HG03520 (cell line): Measurements from ENCODE around the gene RNF13.
A peak's percentile ranks its signal among the peaks of the same experiment; 100 is the strongest.
"Not testable (repeated sequence)": the region's sequence is repeated elsewhere in the genome, so short reads cannot be mapped to it uniquely, and the experiment has no call there.

Experiments used
- ATAC-seq: cut with Tn5 transposase; IDR thresholded peaks from one replicate; pipeline ENCODE4 v1.9.1; 2021; ENCODE audit warnings: mild to moderate bottlenecking, moderate library complexity; ENCODE audit not compliant: unreplicated experiment

The RNF13 gene

DNA sequence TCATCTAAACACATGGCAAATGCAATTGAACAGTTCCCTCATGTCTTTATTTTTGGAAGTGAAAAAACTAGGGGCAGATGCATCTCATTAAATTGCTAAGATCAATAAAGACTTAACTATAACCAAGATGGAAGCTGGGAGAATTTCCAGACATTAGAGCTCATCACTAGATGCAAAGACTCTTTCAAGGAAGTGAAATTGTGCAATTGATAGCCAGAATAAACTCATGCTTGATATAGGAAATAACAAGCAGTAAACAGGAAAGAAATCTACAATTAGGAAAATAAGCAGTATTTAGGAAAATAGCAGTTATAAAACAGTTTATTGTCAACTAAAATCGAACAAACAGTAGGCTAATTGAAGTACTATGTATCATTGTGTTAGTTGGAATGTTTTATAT, 11.8 kb upstream of the RNF13 start:
- ATAC-seq: no peak

DNA sequence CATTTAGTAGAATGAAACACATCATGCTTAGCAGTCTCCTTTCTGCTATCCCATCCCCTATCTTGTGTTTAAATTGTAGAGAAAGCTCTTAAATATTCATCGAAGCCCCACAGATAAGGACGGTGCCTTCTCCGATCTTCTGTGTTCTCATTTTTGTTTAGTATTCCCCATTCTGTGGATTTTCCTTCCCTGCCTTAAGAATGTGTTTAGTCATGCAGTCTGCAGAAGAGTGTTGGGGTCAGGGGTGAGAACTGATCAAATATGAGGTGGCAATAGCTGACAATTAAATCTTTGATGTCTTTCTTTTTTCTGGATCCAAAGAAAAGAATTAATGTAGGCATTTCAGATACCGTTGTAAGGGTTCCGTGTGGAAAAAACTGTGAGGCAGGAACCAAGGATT, 11.4 kb upstream of the RNF13 start:
- no peak for ATAC-seq

DNA sequence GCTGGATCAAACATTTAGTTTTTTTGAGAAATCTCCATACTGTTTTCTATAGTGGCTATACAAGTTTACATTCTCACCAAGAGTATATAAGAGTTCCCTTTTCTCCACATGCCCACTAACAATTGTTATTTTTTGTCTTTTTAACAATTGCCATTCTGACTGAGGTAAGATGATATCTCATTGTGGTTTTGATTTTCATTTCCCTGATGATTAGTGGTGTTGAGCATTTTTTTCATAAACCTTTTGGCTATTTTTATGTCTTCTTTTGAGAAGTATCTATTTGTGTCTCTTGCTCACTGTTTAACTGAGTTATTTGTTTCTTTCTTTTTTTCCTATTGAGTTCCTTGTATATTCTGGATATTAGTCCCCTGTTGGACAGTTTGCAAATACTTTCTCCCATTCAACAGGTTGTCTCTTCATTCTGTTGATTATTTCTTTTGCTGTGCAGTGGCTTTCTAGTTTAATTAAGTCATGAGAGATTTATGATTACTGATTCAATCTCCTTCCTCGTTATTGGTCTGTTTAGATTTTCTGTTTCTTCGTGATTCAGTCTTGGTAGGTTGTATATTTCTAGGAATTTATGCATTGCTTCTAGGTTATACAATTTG, 6.7 kb upstream of the RNF13 start:
- no peak for ATAC-seq

DNA sequence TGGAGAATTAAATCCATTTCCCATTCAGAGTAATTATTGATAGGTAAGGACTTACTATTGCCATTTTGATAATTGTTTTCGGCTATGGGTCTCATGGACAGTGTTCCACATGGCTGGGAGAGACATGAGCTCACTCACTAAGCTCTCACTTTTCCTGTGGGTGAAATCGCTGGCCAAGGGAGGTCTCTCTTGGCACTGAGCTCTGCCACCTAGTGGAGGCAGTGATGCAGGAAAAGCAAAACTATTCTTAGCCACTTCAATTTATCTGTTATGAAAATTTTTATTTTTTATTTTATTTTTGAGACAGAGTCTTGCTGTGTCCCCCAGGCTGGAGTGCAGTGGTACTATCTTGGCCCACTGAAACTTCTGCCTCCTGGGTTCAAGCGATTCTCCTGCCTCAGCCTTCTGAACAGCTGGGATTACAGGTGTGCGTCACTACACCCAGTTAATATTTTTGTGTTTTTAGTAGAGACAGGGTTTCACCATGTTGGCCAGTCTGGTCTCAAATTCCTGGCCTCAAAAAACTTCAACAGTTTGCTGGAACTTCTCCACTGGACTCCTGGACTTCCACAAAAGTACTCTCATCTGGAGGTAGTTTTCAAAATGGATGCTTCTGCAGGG, 4.7 kb upstream of the RNF13 start:
- ATAC-seq: no peak

DNA sequence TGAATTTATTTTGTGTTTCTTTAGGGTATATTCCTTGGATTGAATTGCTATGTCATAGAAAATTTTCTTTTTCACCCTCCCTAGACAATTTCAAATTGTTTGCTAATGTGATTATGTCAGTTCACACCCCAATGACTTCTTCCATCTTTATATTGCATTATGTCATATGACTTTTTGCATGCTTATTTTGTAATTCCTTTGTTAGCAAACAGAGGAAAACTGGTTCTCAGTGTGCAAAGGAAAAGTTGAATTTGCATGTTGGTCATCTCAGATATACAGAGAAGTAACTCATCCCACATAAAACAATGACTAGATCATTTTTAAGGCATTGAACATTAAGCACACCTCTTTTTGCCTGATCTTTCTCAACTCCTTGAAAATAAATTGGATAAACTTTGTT, 3.3 kb upstream of the RNF13 start:
- no peak for ATAC-seq

DNA sequence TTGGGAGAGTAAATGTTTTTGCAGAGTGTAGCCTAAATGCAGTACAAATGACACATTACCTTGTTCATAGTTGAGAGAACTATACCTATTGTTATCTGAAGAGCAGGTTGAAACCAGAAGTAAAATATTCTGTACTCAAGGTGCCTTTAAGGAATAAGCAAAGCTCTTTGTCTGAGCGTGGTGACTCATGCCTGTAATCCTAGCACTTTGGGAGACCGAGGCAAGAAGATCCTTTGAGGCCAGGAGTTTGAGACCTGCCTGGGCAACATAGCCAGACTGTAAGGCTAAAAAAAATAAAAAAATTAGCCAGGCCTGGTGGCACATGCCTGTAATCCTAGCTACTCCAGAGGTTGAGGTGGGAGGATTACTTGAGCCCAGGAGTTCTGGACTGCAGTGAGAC, 2.2 kb upstream of the RNF13 start:
- ATAC-seq: no peak

DNA sequence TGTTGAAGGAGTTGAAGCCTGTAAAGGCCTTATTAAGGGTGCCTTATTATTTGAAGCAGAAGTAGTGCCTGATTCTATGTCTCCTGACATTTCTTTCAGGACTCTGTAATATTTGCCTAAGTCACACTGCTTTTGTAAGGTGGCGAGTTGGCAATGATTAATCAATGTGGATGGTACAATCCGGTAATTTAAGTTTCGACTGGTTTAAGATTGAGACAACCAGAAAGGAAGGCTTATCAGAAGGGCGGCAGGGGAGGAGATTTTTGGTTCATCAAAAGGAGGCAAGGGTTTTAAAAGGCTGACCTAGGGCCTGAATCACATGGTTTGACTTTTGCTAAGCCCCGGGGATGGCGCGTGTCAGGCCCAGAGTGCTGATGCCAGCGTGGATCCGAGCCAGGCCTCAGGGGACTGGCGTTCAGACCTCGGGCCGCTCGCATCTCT, 830 bp upstream of the RNF13 start:
- ATAC-seq: no peak

DNA sequence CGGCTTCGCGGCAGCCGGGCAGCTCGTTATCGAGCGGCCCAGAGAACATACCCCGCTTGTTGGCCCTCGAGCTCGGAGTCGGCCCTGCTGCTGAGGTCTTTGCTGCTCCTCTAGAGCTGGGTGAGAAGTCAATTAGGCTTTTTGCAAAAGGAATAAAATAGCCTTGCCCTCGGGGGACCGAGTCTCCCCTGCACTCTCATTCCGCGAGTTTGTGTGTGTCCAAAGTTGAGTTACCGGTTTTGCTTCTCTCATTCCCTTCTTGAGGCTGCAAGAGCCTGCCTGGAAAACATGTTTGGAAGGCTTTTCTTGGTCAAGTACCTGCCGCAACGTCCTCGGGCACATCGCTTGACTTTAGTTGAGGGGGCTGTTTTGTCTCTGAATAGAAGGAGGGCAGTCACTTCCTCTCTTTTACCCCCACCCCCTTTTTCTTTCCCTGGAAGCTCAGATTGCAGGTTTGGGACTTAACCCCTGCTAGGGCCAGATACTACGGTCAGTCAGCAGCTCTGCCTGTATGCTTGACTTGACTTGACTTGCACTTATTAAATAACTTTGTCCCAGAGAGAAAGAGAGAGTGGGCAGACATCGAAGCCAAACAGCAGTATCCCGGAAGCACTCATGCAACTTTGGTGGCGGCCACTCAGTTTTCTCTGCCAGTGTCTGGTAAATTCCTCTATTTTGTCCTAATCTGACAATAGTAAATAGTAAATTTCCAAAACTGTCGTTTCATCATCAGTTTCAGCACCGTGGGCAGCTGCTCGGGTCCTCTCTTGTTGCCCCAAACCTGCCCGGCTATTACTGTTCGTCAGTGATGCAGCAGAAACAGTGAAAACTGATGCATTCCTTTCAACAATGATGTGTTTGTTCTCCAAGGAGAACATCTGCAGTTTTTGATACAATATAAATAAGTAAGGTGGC, 609 bp downstream of the RNF13 start:
- ATAC-seq: peak; percentile 18

DNA sequence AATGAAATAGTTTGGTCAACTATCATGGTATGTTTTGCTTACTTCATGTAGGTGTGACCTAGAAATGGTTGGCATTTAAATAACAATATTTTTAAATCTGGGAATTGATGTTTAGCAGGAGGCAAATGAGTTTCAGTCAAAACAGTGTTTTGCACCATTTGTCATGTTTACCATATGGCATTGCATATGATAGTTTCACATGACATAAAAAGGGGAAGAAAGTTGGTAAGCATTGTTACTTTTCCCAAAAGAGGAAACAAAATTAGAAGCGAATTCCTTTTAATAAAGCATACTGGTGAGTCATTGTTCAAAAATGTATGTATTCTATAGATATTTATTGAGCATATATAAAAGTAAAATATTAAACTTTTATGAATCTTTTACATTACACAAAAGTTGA, 2.3 kb downstream of the RNF13 start:
- no peak for ATAC-seq

DNA sequence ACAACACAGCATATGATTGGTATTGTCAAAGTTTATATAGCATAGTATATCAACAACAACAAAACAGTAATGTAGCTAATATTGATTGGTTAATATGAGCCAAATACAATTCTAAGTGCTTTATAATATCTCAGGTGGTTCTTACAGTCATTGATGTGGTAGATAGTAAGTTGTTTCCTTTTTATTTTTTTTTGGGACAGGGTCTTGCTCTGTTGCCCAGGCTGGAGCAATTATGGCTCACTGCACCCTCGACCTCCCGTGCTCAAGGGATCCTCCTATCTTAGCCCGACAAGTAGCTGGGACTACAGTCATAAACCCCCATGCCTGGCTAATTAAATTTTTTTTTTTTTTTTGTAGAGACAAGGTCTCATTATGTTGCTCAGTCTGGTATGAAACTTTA, 2.7 kb downstream of the RNF13 start:
- ATAC-seq: no peak

DNA sequence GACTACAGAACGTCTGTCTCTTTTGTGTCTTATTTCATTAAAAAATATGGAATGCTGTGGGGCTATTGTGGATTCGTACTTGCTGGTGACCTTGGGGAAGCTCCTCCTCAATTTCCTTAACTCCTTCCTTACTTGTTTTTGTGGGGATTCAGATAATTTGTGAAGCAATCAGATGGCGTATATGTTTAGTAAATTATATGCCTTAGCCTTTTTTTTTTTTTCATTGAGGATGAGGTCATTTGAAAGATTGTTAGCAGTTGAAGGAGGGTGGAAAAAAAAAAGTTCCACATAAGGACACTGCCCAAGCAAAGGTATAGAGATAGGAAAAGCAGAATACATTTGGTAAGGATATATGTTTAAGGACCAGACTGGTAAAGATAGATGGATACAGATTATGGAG, 3.3 kb downstream of the RNF13 start:
- no peak for ATAC-seq

DNA sequence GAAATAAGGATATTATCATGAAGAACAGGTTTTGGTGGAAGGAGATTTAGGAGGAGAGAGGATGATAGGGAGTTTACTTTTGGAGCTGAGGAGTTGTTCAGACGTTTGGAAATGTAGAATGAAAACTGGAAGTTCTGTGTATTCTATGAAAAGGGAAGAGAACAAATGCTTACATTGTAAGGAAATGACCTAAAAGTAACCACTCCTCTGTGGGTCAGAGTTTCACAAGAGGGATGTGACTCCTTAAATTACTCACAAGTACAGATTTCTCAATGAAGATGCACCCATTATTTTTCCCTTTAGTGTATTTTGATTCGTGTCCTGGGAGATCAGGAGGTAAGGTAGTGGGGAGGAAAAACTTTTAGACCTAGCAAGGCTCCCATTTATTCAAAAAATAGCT, 4.0 kb downstream of the RNF13 start:
- no peak for ATAC-seq

DNA sequence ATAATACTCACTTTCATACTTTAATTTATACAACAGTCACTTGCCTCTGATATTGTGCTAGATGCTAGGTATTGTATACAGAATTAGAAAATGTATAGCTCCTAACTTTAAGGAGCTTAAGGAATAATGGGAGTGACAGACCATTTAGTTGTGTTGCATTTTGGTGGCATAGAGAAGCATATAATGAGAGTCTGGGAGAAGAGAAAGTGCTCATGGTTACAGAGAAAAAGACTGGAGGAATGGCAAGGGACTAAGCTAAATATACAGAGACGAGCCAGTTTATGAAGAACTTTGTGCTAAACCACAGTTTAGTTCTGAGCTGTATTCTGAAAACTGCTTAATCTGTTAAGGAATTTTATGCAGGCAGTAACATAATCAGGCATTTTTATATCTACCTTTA, 6.4 kb downstream of the RNF13 start:
- no peak for ATAC-seq

DNA sequence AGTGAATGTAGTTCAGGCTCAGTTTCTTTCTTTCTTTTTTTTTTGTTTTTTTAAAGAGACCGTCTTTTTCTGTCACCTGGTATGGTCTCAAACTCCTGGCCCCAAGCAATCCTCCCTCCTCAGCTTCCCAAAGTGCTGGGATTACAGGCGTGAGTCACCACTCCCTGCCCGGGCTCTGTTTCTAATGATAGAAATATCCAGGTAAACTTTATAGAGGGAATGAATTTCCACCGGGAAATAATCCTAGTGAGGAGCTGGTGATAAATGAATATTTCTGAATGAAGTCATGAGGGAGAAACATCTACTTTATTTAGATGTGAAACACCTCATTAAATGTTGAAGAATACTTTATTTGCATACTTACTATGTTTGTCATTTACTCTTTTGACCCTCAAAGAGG, 7.2 kb downstream of the RNF13 start:
- ATAC-seq: no peak

DNA sequence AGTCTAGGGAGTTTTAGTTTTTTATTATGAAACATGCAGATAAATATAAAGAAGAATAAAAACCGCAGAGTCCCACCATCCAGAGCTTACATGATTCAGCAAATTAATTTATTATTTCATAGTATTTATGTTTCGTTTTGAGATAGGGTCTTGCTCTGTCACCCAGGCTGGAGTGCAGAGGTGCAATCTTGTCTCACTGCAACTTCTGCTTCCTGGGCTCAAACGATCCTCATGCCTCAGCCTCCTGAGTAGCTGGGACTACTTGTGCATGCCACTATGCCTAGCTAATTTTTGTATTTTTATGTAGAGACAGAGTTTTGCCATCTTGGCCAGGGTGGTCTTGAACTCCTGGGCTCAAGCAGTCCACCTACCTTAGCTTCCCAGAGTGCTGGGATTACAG, 13.6 kb downstream of the RNF13 start:
- ATAC-seq: no peak

DNA sequence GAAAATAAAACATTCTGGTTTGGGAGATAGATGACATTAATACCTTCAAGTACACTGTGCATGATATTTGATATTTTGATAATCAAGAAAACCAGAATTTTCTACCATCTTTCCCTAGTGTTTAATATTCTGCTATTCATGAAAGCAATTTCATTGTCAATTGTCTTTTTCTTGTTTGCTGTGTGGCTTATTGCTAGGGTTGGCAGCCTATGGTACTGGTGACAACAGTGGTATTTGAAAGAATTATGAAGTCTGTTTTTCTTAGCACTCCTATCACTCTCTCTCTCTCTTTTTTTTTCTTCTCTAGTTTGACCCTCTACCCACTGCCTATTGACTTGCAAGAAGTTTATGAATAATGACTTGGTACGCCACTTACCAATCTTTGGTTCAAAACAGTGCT, 15.4 kb downstream of the RNF13 start:
- ATAC-seq: no peak

DNA sequence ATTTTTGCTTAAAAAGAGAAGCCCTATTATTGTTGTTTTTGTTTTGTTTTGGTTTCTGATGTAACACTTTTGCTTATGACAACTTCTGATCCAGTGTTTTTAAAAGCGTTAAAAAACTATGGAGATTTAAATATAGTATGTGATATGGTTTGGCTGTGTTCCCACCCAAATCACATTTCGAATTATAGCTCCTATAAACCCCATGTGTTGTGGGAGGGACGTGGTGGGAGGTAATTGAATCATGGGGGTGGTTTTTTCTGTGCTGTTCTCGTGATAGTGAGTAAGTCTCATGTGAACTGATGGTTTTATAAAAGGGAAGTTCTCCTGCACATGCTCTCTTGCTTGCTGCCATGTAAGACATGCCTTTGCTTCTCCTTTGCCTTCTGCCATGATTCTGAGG, 16.6 kb downstream of the RNF13 start:
- ATAC-seq: not testable (repeated sequence)

DNA sequence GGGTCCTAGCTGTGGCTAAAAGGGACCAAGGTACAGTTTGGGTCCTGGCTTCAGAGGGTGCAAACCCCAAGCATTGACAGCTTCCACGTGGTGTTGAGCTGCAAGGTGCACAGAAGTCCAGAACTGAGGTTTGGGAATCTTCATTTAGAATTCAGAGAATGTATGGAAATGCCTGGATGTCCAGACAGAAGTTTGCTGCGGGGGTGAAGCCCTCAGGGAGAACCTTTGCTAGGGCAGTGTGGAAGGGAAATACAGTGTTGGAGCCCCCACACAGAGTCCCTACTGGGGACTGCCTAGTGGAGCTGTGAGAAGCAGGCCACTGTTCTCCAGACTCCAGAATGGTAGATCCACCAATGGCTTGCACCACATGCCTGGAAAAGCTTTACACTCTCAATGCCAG, 17.9 kb downstream of the RNF13 start:
- no peak for ATAC-seq

DNA sequence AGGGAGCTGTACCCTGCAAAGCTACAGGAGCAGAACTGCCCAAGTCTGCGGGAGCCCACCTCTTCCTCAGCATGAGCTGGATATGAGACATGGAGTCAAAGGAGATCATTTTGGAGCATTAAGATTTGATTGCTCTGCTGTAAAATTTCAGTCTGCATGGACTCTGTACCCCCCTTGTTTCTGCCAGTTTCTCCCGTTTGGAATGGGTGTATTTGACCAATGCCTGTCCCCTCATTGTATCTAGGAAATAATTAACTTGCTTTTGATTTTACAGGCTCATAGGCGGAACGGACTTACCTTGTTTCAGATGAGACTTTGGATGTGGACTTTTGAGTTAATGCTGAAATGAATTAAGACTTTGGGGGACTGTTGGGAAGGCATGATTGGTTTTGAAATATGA, 18.3 kb downstream of the RNF13 start:
- no peak for ATAC-seq

DNA sequence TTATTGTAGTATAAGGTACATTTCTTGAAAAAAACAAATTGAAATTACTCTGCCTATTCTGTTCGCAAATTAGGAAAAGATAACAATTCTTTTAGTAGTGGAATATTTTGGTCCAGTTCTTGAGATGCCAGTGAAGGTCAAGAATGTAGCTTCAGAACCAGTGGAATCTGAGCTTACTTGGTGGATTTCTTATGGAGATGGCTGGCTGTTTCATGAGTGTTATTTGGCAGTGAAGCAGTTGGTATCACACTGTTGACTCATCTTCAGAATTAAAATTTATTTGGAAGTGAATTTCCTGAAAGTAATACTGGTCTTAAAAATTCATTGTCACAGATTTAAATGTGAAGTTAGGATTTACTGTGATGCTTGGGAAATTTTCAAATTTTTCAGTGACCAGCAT, 19.1 kb downstream of the RNF13 start:
- no peak for ATAC-seq

DNA sequence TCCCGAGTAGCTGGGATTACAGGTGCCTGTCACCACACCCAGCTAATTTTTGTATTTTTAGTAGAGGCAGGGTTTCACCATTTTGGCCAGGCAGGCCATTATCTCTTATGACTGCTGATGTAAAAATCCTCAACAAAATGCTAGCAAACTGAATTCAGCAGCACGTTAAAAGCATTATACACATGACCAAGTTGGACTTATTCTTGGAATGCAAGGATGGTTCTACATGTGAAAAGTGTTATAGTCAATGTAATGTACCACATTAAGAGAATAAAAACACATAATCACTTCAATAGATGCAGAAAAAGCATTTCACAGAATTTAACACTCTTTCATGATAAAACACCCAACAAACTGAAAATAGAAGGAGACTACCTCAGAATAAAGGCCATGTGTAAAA, 20.2 kb downstream of the RNF13 start:
- no peak for ATAC-seq

DNA sequence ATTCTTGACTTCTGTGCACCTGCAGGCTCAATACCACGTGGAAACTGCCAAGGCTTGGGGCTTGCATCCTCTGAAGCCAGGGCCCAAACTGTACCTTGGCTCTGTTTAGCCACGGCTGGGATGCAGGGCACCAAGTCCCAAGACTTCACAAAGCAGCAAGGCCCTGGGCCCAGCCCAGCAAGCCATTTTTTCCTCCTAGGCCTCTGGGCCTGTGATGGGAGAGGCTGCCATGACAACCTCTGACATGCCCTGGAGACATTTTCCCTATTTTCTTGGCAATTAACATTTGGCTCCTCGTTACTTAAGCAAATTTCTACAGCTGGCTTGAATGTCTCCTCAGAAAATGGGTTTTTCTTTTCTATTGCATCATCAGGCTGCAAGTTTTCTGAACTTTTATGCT, 25.5 kb downstream of the RNF13 start:
- ATAC-seq: not testable (repeated sequence)
